HepG2 (cell line): Measurements from ENCODE around the gene CD96. TPM values are rescaled to one million over a fixed set of nuclear protein-coding genes. Genes with fewer than 3 reads are reported as not detected.

Experiments
- ATAC-seq: fragments of 200-7000 bp; cut with Tn5 transposase; 3 replicates; pipeline ENCODE4 v1.9.1; 2020; ENCODE audit warnings: mild to moderate bottlenecking, moderate library complexity
- BruUV-seq: library from RNA; stranded (reverse); fragments of 400-500 nt; replicated peaks from 2 replicates; lab custom pipeline; 2021; lab: Mats Ljungman, UMichigan
- CTCF ChIA-PET: fragments of 300-600 bp; formaldehyde crosslinking; extraction: SDS; loops from one replicate; lab custom pipeline; 2021; ENCODE audit warnings: low total read pairs, inconsistent platforms, low intra/inter-chr PET ratio; lab: Yijun Ruan, JAX
- POLR2A ChIA-PET: fragments of 350-600 bp; sonication (Branson Sonifier 250); formaldehyde crosslinking; loops from one replicate; lab custom pipeline; 2020; ENCODE audit warnings: antibody characterized with exemption, inconsistent platforms; lab: Yijun Ruan, JAX
- DNase-seq: peaks from one replicate; pipeline ENCODE4 v3.0.0-alpha.2; 2015; ENCODE audit warnings: low spot score
- FAIRE-seq: peaks from 3 replicates; lab custom pipeline; 2011; peaks lifted over from hg19 to GRCh38; lab: Jason Lieb, UNC
- H2AFZ ChIP-seq: one replicate; pipeline ENCODE4 v1.6.1; 2011; ENCODE audit warnings: low read length, inconsistent platforms
- H3K27ac ChIP-seq: fragments of 300-600 bp; 3 replicates; pipeline ENCODE4 v1.8.0; 2011; ENCODE audit warnings: mixed run types, mild to moderate bottlenecking, mixed read lengths, low read length, inconsistent platforms; ENCODE audit not compliant: insufficient read depth; ENCODE audit errors: extremely low read length
- H3K27me3 ChIP-seq, 2 experiments: fragments of 200-600 bp in 1 of 2; 2 replicates in 1 of 2; 3 replicates in 1 of 2; pipeline versions ENCODE4 v1.6.0 to v1.8.0; 2011; ENCODE audit warnings: low read length in 2 of 2, mild to moderate bottlenecking in 2 of 2, moderate library complexity in 2 of 2, inconsistent platforms in 1 of 2; ENCODE audit not compliant: insufficient read depth in 2 of 2, control insufficient read depth in 1 of 2
- H3K36me3 ChIP-seq, 2 experiments: fragments of 200-600 bp in 1 of 2; replicated peaks in 1 of 2; 2 replicates in 1 of 2; 3 replicates in 1 of 2; pipeline versions ENCODE4 v1.5.1 to v1.8.0; 2011; ENCODE audit warnings: low read length in 2 of 2, inconsistent platforms in 1 of 2; ENCODE audit not compliant: insufficient read depth in 2 of 2, control insufficient read depth in 1 of 2
- H3K4me1 ChIP-seq: 2 replicates; pipeline ENCODE4 v1.5.1; 2012; ENCODE audit warnings: low read length, inconsistent platforms; ENCODE audit not compliant: insufficient read depth
- H3K4me2 ChIP-seq: 2 replicates; pipeline ENCODE4 v1.6.0; 2011; ENCODE audit warnings: low read depth, low read length, inconsistent platforms
- H3K4me3 ChIP-seq, 3 experiments: fragments of 200-600 bp in 1 of 3; sonication (generic), shearing (Covaris generic) in 1 of 3; replicated peaks in 1 of 3; 2 replicates each; pipeline ENCODE4 v1.5.1; 2011 to 2016; ENCODE audit warnings: low read length in 3 of 3, inconsistent platforms in 2 of 3, low read depth in 2 of 3, mild to moderate bottlenecking in 2 of 3, control low read depth in 1 of 3, mixed read lengths in 1 of 3; ENCODE audit not compliant: insufficient read depth in 1 of 3
- H3K79me2 ChIP-seq: one replicate; pipeline ENCODE4 v1.6.1; 2011; ENCODE audit warnings: low read length, inconsistent platforms; ENCODE audit not compliant: insufficient read depth
- H3K9ac ChIP-seq: 2 replicates; pipeline ENCODE4 v1.6.0; 2011; ENCODE audit warnings: mild to moderate bottlenecking, low read depth, low read length, inconsistent platforms; ENCODE audit not compliant: insufficient read depth
- H3K9me3 ChIP-seq: 2 replicates; pipeline ENCODE4 v1.5.1; 2012; ENCODE audit warnings: mild to moderate bottlenecking, low read length
- H4K20me1 ChIP-seq: 2 replicates; pipeline ENCODE4 v1.6.0; 2011; ENCODE audit warnings: inconsistent platforms, mild to moderate bottlenecking, low read length, moderate library complexity; ENCODE audit not compliant: insufficient read depth
- MAF1 ChIP-seq: sonication (generic); formaldehyde crosslinking; IDR thresholded peaks from 2 replicates; pipeline ENCODE4 v1.5.0; 2020; ENCODE audit warnings: missing genetic modification reagents, borderline replicate concordance
- NR3C1 ChIP-seq: sonication (generic); formaldehyde crosslinking; IDR thresholded peaks from 2 replicates; pipeline ENCODE4 v1.4.0; 2020; ENCODE audit warnings: missing genetic modification reagents
- RELA ChIP-seq: sonication (generic); formaldehyde crosslinking; IDR thresholded peaks from 2 replicates; pipeline ENCODE4 v1.4.0; 2020; ENCODE audit warnings: missing genetic modification reagents
- TAF1 ChIP-seq: sonication (generic); formaldehyde crosslinking; IDR thresholded peaks from 2 replicates; pipeline ENCODE4 v1.4.0; 2020; ENCODE audit warnings: missing genetic modification reagents
- ZNF207 ChIP-seq: fragments of 450-650 bp; IDR thresholded peaks from 2 replicates; pipeline ENCODE4 v1.6.1; 2016; ENCODE audit warnings: antibody characterized with exemption, borderline replicate concordance
- ZNF747 ChIP-seq: sonication (generic); formaldehyde crosslinking; IDR thresholded peaks from 2 replicates; pipeline ENCODE4 v1.8.1; 2023; ENCODE audit warnings: missing genetic modification reagents, mild to moderate bottlenecking, borderline replicate concordance
- ZNF841 ChIP-seq: sonication (generic); formaldehyde crosslinking; IDR thresholded peaks from 2 replicates; pipeline ENCODE4 v1.8.1; 2023; ENCODE audit warnings: missing genetic modification reagents, borderline replicate concordance
- WGBS: methylation state at CpG from one replicate; pipeline ENCODE4 v1.1.6; 2017; ENCODE audit warnings: low lambda C conversion rate; 5-methylcytosine and 5-hydroxymethylcytosine counted together
- in situ Hi-C: cut with HindIII; loops from 2 replicates; pipeline ENCODE4 v1.10.0; 2017; ENCODE audit warnings: low pct_unique_long_range_greater_than_20kb; ENCODE audit not compliant: extremely low pct_ligation_motif_present
- intact Hi-C: fragments of 100-400 bp; cut with micrococcal nuclease; formaldehyde crosslinking; loops from one replicate; pipeline ENCODE4 v1.10.0; 2022; ENCODE audit not compliant: unreplicated experiment
- polyA plus RNA-seq, 8 experiments: library from polyadenylated mRNA; depleted of rRNA in 3 of 8; stranded (reverse) in 7 of 8; unstranded in 1 of 8; fragments of >200 nt; fragmentation: Illumina TruSeq in 4 of 8; extraction: Trizol in 4 of 8; gene quantifications; 2 replicates each; pipeline versions ENCODE4 v1.2.1 to v1.2.3, GENCODE V29; 2011 to 2016; ENCODE audit warnings: low read depth in 4 of 8, missing spikeins in 1 of 8, mixed read lengths in 1 of 8; ENCODE audit not compliant: insufficient read depth in 1 of 8
- total RNA-seq, 5 experiments: library from RNA; depleted of rRNA; stranded (reverse); fragments of >200 nt; fragmentation: Illumina TruSeq; extraction: Trizol; gene quantifications; 2 replicates each; pipeline ENCODE4 v1.2.3, GENCODE V29; 2016; ENCODE audit warnings: low read depth in 1 of 5

CD96 gene
- total and polyA plus RNA-seq, 2 of the 13 experiments (the other 11 are each of a cell fraction or from before 2014, with no cell fraction given) = not detected

GRCh38 chr3:111592143-111592542, 50.1 kb downstream of the CD96 start:
- intact Hi-C loops = no loop called here
- in situ Hi-C loops = no loop called here
- no peak for FAIRE-seq
- no peak for TF ChIP-seq MAF1
- TF ChIP-seq, all 625 proteins: peak for 0
- BruUV-seq = no TSS peak
- DNase-seq (no peak), ATAC-seq (no peak)
- CTCF ChIA-PET = no interaction called here
- H3K79me2 ChIP-seq = no peaks in the 10 kb centered on the region
- H3K36me3 ChIP-seq = no peaks in the 10 kb centered on the region
- H3K27ac ChIP-seq = no peak overlapping the region
- H3K4me3 ChIP-seq = no peak overlapping the region
- no peaks in the 10 kb centered on the region for H4K20me1 ChIP-seq
- H3K4me2 ChIP-seq = no peak overlapping the region
- H3K9ac ChIP-seq = no peak overlapping the region
- POLR2A ChIA-PET = no interaction called here
- H3K27me3 ChIP-seq = no peaks in the 10 kb centered on the region
- no peak overlapping the region for H2AFZ ChIP-seq
- no peaks in the 10 kb centered on the region for H3K9me3 ChIP-seq
- no peaks in the 10 kb centered on the region for H3K4me1 ChIP-seq

GRCh38 chr3:111592936-111593335, 50.9 kb downstream of the CD96 start:
- H2AFZ ChIP-seq = no peak overlapping the region
- no peaks in the 10 kb centered on the region for H3K36me3 ChIP-seq
- no peak for FAIRE-seq
- TF ChIP-seq ZNF841 (CRISPR knock-in tag) (no peak), ZNF747 (CRISPR knock-in tag) (no peak), NR3C1 (CRISPR knock-in tag) (no peak), TAF1 (CRISPR knock-in tag) (no peak), ZNF207 (no peak), RELA (CRISPR knock-in tag) (no peak)
- TF ChIP-seq, all 625 proteins: peak for 0
- intact Hi-C loops (no loop called here), in situ Hi-C loops (no loop called here)
- Histone ChIP-seq H3K4me2 (no peak overlapping the region; the same call in 1 of the 2 replicates), H3K27ac (no peak overlapping the region), H3K9ac (no peak overlapping the region), H3K9me3 (no peaks in the 10 kb centered on the region), H3K27me3 (no peaks in the 10 kb centered on the region), H3K4me3 (no peak overlapping the region), H4K20me1 (no peaks in the 10 kb centered on the region), H3K79me2 (no peaks in the 10 kb centered on the region), H3K4me1 (no peaks in the 10 kb centered on the region)
- ATAC-seq = no peak
- ChIA-PET POLR2A (no interaction called here), CTCF (no interaction called here)
- no TSS peak for BruUV-seq
- WGBS = 21% methylated on average over 5 of the region's 5 CpGs
- DNase-seq = no peak
